ENCODE measurements around the gene ZNF20.

DNA sequence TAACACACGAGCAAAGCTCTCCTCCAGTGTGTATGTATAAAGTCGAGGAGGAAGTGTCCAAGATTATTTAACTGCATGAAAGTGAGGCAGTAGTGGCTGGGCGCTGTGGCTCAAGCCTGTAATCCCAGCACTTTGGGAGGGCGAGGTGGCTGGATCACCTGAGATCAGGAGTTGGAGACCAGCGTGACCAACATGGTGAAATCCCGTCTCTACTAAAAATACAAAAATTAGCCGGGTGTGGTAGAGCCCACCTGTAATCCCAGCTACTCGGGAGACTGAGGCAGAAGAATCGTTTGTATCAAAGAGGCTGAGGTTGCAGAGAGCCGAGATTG, 1.2 kb upstream of the ZNF20 start:
- TF ChIP-seq, protein P1, sequence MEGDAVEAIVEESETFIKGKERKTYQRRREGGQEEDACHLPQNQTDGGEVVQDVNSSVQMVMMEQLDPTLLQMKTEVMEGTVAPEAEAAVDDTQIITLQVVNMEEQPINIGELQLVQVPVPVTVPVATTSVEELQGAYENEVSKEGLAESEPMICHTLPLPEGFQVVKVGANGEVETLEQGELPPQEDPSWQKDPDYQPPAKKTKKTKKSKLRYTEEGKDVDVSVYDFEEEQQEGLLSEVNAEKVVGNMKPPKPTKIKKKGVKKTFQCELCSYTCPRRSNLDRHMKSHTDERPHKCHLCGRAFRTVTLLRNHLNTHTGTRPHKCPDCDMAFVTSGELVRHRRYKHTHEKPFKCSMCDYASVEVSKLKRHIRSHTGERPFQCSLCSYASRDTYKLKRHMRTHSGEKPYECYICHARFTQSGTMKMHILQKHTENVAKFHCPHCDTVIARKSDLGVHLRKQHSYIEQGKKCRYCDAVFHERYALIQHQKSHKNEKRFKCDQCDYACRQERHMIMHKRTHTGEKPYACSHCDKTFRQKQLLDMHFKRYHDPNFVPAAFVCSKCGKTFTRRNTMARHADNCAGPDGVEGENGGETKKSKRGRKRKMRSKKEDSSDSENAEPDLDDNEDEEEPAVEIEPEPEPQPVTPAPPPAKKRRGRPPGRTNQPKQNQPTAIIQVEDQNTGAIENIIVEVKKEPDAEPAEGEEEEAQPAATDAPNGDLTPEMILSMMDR (conservative IDR thresholded peaks at IDR 0.05; ENCODE audit: low read length): no peak
- no peak for TF ChIP-seq EZH2phosphoT487 (IDR thresholded peaks at IDR 0.05; ENCODE audit: borderline replicate concordance)
